ENCODE data around the gene DCUN1D3. TPM values are rescaled to one million over a fixed set of nuclear protein-coding genes. Genes with fewer than 3 reads are reported as not detected.
A peak's percentile ranks its signal among the peaks of the same experiment; 100 is the strongest.
"Not testable (repeated sequence)": the region's sequence is repeated elsewhere in the genome, so short reads cannot be mapped to it uniquely, and the experiment has no call there.

Gene DCUN1D3, protein sequence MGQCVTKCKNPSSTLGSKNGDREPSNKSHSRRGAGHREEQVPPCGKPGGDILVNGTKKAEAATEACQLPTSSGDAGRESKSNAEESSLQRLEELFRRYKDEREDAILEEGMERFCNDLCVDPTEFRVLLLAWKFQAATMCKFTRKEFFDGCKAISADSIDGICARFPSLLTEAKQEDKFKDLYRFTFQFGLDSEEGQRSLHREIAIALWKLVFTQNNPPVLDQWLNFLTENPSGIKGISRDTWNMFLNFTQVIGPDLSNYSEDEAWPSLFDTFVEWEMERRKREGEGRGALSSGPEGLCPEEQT
- 15.8 TPM for total RNA-seq
- long read RNA-seq, partial matches to known transcripts = 0 of 1 reads
- long read RNA-seq, other reads (novel, unspliced or antisense) = 0 of 1 reads

DNA sequence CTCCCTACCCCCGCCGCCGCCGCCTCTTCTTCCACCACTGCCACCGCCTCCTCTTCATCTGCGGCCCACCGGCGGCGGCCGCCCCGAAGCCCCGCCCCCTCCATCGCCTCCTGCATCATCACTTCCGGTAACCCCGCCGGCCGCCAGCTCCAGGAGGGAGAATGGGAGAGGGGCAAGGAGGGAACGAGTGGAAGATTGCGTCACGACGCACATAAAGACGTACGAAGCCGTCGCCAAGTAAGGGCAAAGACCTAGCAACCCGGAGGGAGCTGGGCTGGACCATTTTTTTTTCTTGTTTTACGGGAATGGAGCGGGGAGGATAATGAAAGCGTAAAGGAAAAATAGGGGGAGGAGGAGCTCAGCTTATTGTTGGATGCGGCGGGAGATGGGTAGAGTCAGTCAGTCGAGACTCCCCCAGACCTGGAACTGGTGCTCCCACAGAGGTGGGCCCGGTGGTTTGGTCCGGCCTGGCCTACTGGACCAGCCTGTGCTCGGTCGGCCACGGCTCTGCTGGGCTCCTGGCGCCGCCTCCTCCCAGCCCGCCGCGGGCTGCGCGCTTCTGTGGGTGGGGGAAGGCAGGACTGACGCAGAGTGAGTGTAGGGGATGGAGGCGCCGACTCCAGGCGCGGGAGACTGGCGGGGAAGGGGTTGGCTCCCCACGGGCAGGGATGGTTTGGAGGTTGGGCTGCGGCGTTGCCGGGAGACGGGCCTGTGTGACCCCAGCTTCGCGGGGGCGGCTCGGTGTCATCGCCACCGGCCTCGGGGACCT, at the start of gene DCUN1D3, which contains the start of gene LYRM1:
DCUN1D3 (minus strand) TSS at position 60 of the 769 bp plus-strand sequence. CDS start 37,820 bp downstream, outside the sequence.
LYRM1 (plus strand) TSS at position 473 of the 769 bp plus-strand sequence. CDS start 14,785 bp downstream, outside the sequence.
- intact Hi-C loops (cut with DNase I) = loop anchor here (1.0 to 5.0 kb wide), 2 partner anchors 33 to 49 kb away; no protein-coding TSS in a partner anchor
- DNase-seq (ENCODE audit: missing footprints) (peak; percentile 98), ATAC-seq (peak; percentile 94)

DNA sequence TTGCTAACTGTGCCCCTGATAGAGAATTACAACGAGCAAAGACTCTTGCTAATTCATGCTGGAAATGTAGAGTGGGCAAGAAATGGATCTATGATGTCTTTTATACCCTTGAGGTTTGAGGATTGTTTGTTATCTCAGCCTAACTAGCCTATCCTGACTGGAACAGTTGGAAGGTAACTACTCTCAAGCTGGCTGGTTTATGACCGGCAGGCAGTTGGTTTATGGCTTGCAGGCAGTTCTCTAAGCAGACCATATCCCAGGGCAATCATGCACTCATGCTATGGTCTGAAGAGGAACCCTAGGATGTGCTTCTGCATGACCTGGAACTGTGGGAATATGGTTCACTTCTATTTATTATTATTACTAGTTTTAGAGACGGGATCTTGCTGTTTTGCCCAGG, 49.5 kb upstream of the DCUN1D3 start:
- DNase-seq (ENCODE audit: missing footprints) (no peak), ATAC-seq (no peak)
- intact Hi-C loops (cut with DNase I) = no loop called here

DNA sequence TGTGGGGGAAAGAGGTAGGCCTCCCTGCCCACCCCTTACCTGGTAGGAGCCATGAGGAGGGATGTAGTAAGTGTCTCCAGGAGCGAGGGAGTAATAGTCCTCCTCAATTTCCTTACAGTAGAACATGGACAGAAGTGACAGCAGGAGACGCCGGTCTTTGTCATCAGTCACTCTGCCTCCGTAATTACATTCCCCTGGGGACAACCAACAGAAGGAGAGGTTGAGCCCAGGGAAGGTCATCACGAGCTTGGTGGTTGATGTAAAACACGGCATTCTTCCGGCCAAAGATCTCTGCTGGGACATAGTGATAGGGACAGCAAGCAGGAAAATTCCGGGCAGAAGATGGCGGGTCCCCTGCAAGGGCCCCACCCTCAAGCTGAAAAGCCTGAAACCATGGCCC, 48.3 kb upstream of the DCUN1D3 start:
- intact Hi-C loops (cut with DNase I) = no loop called here
- no peak for ATAC-seq

DNA sequence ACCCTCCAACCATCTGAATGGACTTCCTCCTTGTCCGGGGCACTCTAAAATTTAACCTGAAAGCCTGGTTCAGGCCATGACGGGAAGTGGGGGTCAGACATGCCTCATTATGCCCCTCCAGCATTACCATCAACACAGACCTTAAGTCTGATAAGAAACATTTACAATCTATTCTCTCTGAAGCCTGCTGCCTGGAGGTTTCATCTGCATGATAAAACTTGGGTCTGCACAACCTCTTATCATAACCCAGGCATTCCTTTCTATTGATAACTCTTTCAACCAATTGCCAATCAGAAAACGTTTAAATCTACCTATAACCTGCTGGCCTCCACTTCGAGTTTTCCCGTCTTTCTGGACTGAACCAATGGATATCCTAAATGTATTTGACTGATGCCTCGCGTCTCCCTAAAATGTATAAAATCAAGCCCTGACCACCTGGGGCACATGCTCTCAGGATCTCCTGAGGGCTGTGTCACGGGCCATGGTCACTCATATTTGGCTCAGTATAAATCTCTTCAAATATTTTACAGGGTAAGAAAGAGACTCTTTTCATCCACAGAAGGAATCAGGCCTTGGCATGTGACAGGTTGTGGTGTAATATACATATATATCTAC, 46.0 kb upstream of the DCUN1D3 start:
- DNase-seq (ENCODE audit: missing footprints) = no peak
- ATAC-seq = no peak

More for the DNA sequence above, 48.3 kb upstream of the DCUN1D3 start:
- no peak for DNase-seq (ENCODE audit: missing footprints)

DNA sequence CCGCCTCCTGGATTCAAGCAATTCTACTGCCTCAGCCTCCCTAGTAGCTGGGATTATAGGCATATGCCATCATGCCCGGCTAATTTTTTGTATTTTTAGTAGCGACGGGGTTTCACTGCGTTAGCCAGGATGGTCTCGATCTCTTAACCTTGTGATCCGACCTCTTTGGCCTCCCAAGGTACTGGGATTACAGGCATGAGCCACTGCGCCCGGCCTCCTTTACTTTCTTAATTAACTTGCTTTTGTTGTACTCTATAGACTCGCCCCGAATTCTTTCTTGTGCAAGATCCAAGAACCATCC, 45.4 kb upstream of the DCUN1D3 start:
- not testable (repeated sequence) for DNase-seq (ENCODE audit: missing footprints); ATAC-seq
- intact Hi-C loops (cut with DNase I) = loop anchor here (2.0 kb wide), 1 partner anchor 95 kb away; no protein-coding TSS in a partner anchor

More for the DNA sequence above, 46.0 kb upstream of the DCUN1D3 start:
- intact Hi-C loops (cut with DNase I) = no loop called here

DNA sequence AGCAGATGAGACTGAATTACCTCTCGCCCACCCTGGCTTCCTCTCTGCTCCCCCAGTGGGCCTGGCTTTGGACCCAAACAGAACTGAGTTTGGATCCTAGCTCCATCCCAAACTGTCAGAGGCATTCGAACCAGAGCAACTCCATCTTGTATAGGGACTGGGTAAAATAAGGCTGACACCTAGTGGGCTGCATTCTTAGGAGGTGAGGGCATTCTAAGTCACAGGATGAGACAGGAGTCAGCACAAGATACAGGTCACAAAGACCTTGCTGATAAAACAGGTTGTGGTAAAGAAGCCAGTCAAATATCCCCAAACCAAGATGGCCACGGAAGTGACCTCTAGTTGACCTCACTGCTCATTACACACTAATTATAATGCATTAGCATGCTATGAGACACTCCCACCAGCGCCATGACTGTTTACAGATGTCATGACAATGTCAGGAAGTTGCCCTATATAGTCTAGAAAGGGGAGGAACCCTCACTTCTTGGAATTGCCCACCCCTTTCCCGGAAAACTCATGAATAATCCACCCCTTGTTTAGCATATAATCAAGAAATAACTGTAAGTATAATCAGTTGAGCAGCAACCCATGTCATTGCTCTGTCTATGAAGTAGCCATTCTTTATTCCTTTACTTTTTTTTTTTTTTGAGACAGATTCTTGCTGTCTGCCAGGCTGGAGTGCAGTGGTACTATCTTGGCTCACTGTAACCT, 44.9 kb upstream of the DCUN1D3 start:
- intact Hi-C loops (cut with DNase I) = loop anchor here (2.0 kb wide), 1 partner anchor 94 kb away; no protein-coding TSS in a partner anchor
- no peak for DNase-seq (ENCODE audit: missing footprints)
- ATAC-seq = peak; percentile 42

DNA sequence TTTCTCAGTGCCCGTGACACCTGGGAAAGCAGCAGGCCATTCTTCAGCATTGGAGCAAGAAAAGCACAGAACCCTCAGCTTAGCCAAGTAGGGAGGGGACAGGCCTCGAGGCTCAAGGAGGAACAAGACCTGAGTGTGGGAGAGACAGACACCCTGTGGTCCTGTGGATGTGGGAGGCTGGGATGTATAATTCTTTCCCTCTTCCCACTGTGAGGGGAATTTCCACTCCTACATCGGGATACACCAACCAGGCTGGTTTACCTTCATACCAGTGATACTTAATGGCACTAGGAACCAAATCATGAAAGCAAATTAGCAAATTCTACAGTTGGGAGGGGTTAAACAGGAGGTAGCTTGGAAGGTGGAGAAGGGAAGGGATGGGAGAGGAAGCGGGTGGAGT, 42.1 kb upstream of the DCUN1D3 start:
- intact Hi-C loops (cut with DNase I) = no loop called here
- DNase-seq (ENCODE audit: missing footprints) = no peak
- ATAC-seq = no peak

DNA sequence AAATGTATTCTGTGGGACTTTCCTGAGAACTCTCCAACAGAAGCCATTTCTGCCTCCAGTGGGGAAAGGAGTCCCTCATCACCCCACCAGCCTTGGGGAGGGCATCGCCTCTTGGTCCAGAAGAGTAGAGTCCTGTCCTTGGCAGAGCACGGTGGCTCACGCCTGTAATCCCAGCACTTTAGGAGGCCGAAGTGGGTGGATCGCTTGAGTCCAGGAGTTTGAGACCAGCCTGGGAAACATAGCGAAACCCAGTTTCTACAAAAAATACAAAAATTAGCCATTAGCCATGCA, 41.4 kb upstream of the DCUN1D3 start:
- no peak for DNase-seq (ENCODE audit: missing footprints)
- ATAC-seq = no peak
- intact Hi-C loops (cut with DNase I) = no loop called here

DNA sequence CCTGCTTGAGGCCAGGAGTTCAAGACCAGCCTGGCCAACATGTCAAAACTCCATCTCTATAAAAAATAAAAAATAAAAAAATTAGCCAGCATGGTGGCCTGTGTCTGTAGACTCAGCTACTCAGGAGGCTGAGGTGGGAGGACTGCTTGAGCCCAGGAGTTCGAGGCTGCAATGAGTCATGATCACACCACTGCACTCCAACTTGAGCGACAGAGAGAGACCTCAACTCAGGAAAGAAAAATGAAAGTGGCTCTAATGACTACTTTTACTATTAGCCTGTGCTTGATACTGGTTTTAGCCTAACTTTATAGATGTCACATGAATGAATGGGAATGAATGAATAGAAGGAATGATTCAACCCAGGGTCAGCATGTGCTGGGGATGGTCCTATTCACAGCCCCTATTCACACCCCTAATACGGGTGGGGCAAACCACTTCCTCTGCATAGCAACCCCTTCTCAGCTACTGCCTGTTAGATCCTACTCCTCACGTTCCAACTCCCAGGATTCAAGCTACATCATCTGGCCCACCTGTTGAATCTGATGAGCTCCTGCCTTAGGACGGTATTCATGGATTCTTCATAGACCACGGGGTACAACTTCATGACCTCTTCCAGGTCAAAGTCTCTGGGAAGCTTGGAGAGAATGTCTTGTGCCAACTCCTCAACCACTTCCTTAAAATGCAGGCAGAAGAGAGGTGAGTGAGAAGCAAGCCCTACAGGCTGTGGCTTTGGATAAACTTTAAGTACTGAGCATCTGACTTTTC, 40.9 kb upstream of the DCUN1D3 start:
- ATAC-seq (no peak), DNase-seq (ENCODE audit: missing footprints) (no peak)
- intact Hi-C loops (cut with DNase I) = no loop called here

DNA sequence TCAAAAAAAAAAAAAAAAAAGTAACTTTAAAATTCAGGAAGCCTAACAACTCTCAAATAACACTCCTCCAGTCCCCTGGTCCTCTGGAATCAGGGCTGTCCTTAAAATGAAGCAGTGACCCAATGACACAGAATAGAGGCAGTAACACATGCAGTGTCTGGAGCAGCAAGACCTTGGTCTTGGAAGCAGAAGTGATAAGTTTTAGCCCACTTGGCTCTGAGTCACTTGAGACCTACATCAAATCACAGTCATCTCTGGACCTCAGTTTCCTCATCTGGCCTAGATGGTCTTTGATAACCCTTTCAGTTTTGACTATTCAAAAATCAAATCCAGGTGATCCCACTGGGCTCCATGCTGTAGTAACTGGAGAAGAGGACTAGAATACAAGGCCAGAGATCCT, 39.5 kb upstream of the DCUN1D3 start:
- no peak for DNase-seq (ENCODE audit: missing footprints)
- intact Hi-C loops (cut with DNase I) = loop anchor here (10.0 kb wide), 1 partner anchor 135 kb away; no protein-coding TSS in a partner anchor
- no peak for ATAC-seq

DNA sequence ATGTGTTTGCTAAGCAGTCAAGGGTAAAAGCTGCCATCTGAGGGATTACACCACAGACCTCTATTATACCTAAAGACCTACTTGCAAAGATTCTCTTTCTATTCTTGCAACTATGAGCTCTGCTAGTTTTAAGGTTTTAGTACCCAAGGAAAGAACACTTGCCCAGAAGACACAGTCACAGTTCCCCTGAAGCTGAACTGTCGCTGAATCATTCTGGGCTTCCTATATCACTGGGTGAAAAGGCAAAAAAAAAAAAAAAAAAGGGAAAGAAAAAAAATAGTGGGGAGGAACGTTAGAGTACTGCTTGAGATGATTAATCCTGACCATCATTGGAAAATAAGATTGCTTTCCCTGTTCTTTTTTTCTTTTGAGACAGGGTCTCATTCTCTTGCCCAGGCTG, 38.3 kb upstream of the DCUN1D3 start:
- no peak for ATAC-seq
- intact Hi-C loops (cut with DNase I) = loop anchor here (10.0 kb wide), 1 partner anchor 136 kb away; no protein-coding TSS in a partner anchor

DNA sequence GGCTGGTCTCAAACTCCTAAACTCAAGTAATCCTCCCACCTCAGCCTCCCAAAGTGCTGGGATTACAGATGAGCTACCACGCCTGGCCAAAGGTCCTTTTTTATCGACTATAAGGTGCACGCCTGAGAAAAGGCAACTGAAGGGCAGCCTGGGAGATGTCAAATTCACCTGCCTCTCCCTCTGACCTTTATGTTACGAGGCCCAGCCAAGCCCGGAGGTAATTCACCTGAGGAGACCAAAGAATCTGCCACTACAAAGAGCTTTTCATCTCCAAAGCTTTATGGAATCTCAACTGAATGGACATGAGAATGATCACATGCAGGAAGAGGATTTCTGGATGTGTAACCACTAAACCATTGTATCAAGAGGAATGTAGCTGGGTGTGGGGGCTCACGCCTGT, 37.6 kb upstream of the DCUN1D3 start:
- no peak for DNase-seq (ENCODE audit: missing footprints)
- intact Hi-C loops (cut with DNase I) = loop anchor here (10.0 kb wide), 1 partner anchor 137 kb away; no protein-coding TSS in a partner anchor
- ATAC-seq = no peak

More for the DNA sequence above, 38.3 kb upstream of the DCUN1D3 start:
- DNase-seq (ENCODE audit: missing footprints) = no peak

DNA sequence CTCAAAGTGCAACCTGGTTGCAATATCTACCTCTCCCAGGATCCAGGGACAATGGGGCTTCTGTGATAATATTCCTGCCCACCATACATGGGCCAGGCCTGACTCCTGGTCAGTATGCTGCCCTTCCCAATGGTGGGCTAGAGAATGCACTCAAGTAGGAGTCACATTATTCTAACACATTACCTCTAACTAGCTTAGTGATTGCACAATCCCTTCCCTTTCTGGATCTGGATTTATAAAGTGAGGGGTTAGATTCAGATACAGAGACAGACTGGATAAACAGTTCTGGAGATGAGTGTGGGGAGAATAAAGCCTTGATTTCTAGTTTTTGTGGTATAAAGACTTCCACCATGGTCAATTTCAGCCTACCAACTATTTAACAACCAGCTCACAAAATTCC, 33.4 kb upstream of the DCUN1D3 start:
- intact Hi-C loops (cut with DNase I) = loop anchor here (10.0 kb wide), 1 partner anchor 141 kb away; no protein-coding TSS in a partner anchor
- no peak for ATAC-seq
- no peak for DNase-seq (ENCODE audit: missing footprints)

DNA sequence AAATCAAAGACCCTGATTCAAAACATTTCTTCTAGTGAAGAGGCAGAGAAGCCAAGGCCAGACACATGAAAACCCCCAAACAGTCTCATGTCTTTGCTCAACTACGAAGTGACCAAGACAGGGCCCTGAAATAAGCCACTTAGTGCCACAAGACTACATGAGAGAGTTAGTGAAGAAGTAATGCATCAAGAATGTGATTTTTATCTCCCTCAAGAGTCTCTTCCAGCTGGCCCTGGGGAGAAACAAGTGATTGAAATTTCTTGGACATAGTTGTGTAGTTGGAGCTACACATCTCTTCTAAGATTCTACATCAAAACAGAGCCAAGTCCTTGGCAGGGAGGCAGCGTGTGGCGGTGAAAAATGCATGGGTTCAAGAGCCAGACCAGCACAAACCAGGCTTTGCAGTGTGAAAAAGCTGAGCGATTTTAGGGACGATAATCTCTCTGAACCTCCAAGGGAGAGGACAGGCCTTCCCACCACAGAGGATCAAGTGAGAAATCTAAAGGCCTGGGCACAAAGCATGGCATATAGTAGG, 31.0 kb upstream of the DCUN1D3 start:
- ATAC-seq (no peak), DNase-seq (ENCODE audit: missing footprints) (no peak)
- intact Hi-C loops (cut with DNase I) = loop anchor here (10.0 kb wide), 1 partner anchor 144 kb away; no protein-coding TSS in a partner anchor

DNA sequence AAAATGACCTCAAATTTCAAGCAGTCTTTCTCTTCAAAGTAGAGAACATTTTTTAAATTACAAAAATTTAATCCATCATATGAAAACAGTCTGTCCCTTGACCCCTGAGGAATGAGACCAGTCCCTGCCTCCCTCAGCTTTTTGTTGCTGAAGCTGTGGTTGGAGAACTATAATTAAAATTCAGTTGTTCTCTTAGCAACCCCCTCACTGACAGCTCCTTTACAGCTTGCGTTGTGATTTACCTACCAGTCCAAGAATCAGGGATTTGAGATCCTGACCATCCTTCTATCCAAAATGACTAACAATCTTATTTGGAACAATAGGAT, 30.2 kb upstream of the DCUN1D3 start:
- DNase-seq (ENCODE audit: missing footprints) (no peak), ATAC-seq (no peak)
- intact Hi-C loops (cut with DNase I) = loop anchor here (10.0 kb wide), 1 partner anchor 144 kb away; no protein-coding TSS in a partner anchor

DNA sequence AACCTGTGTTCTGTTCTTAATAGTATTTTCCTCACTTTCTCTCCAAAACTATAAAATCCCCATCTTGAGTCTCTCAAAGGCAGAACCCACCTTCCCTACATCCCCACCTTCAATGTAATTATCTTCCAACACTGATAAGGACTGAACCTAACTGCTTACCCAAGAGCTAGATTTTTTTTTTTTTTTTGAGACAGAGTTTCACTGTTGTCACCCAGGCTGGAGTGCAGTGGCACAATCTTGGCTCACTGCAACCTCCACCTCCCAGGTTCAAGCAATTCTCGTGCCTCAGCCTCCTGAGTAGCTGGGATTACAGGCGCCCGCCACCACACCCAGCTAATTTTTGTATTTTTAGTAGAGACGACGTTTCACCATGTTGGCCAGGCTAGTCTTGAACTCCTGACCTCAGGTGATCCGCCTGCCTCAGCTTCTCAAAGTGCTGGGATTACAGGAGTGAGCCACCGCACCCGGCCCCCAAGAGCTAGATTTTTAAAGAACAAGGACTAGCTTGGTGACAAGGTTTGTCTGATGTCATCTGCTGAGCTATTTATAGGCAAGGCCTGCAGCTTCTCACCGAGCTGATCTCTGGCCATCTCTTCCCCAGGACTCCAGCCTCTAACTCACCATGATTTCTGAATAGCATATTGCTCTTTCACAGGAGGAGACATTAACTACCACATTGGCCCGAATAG, 29.7 kb upstream of the DCUN1D3 start:
- not testable (repeated sequence) for DNase-seq (ENCODE audit: missing footprints)
- intact Hi-C loops (cut with DNase I) = loop anchor here (10.0 kb wide), 1 partner anchor 145 kb away; no protein-coding TSS in a partner anchor
- peak; percentile 91 for ATAC-seq

DNA sequence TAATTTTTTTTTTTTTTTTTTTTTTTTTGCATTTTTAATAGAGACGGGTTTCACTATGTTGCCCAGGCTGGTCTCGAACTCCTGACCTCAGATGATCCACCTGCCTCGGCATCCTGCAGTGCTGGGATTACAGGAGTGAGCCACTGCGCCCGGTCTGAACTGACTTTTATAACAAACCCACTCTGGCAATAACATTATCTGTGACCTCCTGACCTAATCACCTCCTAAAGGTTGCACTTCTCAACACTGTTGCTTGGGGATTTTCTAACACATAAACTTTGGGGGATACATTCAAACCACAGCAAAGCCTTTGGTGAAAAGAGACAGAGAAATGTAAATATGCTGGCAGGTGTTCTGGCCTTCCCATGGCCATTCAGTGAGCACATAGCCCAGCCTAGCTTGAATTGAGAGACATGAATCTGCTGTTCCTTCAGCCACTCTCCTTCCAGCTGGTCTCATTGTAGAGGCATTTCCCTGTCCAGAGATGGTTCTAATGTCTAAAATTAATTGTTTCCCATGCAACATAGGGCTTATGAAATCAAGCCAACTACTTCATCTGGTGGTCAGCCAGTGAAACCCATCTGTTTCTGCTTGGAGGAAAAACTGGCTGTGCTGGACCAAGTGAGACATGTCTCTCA, 28.7 kb upstream of the DCUN1D3 start:
- intact Hi-C loops (cut with DNase I) = no loop called here
- ATAC-seq = peak; percentile 53
- DNase-seq (ENCODE audit: missing footprints) = no peak

All from Right ventricle myocardium inferior (tissue), 1 donor.